NCI-H1092 treated with DMSO at 0.1 percent for 48 hours (cell line): ENCODE results near the gene ABCA1.
A peak's percentile ranks its signal among the peaks of the same experiment; 100 is the strongest.
"Not testable (repeated sequence)": the region's sequence is repeated elsewhere in the genome, so short reads cannot be mapped to it uniquely, and the experiment has no call there.

Experiments
- DNase-seq: peaks from one replicate; lab custom pipeline; 2025; lab: John Stamatoyannopoulos, UW

ABCA1 gene

DNA sequence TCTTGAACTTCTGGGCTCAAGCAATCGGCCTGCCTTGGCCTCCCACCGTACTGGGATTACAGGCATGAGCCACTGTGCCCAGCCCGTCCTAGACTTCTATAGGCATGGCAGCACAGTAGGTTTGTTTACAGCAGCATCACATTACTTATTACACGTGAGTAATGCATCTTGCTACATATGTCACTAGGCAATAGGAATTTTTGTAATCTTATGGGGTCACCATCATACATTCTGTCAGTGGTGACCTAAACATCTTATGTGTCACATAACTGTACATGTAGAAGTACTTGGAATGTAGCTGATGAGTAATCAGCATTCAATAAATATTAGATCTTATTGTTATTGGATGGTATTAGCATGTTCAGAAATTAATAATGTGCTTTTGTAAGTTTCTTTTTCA, 22.9 kb upstream of the ABCA1 start:
- no peak for DNase-seq

- DNase-seq = no peak
These were observed 20.3 kb upstream of the ABCA1 start for GRCh38 chr9:104948277-104948676.

DNA sequence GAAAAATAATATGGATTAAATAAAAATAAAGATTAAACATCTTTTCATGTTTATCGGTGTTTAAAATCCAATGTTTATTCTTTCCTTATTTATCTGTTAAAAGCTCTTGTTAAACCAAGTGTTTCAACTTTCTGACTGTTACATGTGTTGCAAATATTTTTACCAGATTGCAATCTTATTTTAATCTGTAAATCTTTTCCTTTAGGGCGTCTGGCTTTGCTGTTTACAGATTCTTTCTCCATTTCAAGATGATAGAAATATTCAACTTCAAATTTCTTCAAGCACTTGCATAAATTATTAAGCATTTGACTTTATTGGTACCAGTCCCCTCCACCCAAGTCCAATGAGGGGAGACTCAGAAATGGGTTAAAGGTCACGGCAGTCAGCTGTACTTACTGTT, 16.9 kb upstream of the ABCA1 start:
- DNase-seq = no peak

DNA sequence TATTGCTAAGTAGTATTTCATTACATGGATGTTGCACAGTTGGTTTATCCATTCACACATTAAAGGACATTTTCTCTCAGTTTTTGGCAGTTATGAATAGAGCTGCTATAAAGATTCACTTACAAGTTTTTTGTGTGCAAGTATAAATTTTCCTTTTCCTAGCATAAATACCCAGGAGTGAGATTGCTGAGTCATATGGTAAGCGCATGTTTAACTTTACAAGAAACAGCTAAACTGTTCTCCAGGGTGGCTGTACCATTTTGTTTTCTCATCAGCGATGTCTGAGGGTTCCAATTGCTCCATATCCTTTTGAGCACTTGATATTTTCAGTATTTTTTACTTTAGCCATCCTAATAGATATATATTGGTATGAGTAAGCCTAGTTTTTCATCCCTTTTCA, 16.4 kb upstream of the ABCA1 start:
- DNase-seq = no peak

DNA sequence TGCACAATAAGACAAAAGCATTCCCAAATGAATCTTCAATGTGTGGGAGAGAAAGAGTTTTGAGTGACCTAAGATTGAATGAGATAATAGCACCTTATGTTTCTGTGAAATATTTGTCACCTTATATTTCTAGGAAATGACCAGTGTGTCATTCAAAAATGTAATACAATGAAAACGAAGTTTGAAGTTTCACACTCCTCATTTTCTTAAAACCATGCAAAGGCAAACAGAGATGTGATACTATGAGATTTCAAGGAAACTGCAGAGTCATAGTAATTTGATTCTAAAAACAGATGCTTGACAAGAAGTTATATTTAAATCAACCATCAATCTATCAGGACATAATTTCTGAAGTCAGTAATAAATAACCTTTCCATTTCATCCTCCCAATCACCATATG, 13.6 kb upstream of the ABCA1 start:
- no peak for DNase-seq

DNA sequence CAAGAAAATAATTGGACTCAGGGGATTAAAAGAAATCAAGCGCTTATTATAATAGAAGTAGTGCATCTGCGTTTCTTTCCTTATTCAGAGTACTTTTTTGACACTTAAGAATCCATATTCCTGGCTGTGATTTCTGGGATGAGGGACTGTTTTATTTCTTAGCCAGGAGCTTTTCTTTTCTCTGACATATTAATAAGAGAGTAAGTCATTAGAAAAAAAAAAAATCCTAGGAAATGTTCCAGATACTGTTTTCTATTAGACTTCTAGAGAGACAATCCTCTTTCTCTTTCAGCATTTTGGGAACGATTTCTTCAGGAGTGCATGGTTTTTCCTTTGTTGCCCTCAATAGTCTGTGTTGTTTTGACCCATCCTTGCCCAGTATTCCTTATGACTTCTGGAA, 8.3 kb upstream of the ABCA1 start:
- DNase-seq = no peak

DNA sequence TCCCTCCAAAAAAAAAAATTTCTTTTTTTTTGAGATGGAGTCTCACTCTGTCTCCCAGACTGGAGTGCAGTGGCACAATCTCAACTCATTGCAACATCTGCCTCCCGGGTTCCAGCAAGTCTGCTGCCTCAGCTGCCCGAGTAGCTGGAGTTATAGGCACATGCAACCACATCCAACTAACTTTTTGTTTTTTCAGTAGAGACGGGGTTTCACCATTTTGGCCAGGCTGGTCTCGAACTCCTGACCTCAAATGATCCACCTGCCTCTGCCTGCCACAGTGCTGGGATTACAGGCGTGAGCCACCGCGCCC, 7.5 kb upstream of the ABCA1 start:
- not testable (repeated sequence) for DNase-seq

DNA sequence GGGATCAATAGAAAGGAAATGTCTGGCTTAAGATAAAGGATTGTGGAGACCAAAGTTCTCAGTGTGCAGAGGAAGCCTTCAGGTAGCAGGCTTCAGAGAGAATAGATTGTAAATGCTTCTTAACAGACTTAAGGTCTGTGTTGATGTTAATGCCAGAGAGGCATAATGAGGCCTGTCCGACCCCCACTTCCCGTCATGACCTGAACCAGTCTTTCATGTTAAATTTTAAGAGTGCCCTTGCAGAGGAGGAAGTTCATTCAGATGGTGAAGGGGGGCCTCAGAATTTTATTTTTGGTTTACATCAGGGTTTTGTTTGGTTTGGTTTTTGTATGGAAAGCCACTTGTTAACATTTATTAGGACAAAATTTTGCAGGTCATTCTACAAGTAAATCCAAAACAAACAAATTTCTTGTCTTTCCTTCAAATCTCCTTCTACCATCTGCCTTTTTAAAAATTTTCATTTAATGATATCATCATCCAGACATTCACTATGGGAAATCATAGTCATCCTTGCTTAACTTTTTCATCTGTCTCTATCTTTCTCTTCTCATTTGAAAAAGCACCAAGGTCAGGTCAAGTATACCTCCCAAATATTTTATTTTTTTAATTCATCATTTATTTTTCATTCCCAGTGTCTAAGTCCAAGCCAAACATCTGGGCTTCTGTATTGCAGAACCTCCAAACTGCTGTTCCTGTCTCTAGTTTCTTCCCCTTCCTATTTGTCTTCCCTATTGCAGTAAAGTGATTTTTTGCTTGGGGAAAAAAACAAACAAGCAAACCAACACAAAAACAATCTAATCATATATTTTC, 6.9 kb upstream of the ABCA1 start:
- DNase-seq = no peak

GRCh38 chr9:104933091-104933490, 5.1 kb upstream of the ABCA1 start:
- not testable (repeated sequence) for DNase-seq

DNA sequence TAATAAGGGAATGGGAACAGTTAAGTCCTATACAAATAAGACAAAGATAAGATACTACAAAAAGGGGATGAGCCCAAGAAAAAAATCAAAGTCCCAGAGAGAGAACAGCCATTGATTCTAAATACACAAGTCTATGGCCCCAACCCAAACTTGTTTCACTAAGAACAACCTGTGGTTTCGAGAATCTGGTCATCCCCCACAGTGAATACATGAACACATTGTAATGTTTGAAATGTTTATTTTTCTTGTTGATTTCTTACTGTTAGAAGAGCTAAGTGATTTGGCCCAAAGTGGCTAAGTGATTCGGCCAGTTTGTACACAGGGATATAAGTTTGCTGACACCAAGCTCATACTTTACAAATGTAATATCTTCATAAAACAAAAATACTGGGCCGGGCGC, 3.3 kb upstream of the ABCA1 start:
- no peak for DNase-seq

DNA sequence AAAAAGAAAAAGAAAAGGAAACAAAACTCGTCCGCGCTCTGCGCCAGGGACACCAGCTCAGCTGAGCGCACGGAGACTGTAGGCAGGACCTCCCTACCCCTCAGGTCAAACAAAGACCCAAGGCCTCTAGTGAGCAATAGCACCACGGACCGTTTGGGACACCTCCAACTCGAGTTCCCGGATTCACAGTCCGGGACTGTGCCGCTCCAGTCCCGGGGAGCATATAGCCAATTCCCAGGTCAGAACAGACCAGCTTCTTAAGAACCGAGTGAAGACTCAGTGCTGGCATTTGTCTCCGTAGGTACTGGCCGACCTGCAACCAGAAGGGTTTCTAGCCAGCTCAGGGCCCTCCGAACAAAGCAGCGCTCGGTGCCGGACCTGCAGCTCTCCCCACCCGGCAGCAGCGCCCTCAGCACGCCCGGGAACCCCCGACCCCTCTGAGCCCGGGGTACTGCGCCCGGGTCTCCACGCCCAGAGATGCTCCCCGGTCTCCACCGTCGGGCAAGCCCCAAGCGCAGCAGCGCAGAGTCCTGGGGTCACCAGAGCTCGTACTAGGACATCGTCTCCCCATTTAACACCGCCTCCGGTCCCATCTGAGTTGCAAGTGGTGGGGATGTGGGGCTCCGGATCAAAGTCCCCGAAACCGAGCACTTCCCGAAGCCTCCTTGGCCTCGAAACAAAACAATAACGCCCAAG, 591 bp downstream of the ABCA1 start:
- peak; percentile 38 for DNase-seq

- no peak for DNase-seq
These were observed 4.2 kb downstream of the ABCA1 start for GRCh38 chr9:104923740-104924139.

GRCh38 chr9:104923289-104923688, 4.7 kb downstream of the ABCA1 start:
- DNase-seq = no peak

GRCh38 chr9:104922748-104923147, 5.2 kb downstream of the ABCA1 start:
- DNase-seq = not testable (repeated sequence)

DNA sequence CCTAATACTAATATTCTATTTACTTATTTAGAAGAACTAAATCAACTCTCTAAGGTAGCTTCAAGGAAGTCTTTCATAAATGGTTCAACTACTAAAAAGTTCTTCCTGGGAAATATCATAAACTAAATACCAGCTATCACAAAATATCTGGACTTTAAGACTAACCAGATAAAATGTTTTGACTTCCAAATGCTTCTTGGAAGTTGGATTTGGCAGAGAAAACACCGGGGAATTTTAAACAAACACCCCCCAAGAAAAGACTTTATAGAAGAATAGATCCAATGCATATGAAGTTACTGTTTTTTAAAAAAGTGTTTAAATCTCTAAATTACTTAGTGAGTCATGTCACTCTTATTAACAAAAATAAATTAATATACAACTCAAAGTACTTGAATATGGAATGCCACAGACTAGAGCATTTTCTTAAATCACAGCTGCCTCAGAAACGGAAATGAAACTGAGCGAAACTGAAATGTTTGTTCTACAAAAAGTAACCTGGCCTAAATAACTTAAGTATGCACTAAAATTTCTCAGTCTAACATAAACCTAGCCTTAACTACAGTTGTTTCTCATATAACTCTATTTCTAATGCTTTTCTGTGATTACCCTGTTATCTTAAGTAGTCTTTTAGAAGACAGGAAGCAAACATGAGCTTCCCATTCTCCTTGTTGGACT, 6.8 kb downstream of the ABCA1 start:
- no peak for DNase-seq

DNA sequence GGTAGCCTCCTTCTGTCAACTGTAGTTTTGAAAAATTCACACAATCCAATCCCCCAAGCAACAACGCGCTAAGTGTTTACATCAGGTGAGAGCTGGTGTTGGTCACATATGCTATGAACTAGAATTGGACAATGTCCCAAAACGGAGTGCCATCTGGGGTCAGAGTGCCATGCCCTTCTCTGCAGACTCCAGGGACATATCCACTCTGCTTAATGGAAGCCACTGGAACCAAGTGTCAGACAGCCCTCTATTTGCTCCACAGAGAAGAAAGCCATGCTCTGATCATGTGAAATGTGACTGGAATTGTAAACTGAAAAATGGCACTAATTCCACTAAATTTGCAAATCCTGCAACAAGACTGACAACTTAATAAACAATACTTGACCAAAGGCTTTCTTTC, 12.2 kb downstream of the ABCA1 start:
- no peak for DNase-seq

- DNase-seq = no peak
These were observed 12.9 kb downstream of the ABCA1 start for GRCh38 chr9:104915049-104915448.

- DNase-seq = no peak
These were observed 13.5 kb downstream of the ABCA1 start for GRCh38 chr9:104914466-104914865.

- DNase-seq = no peak
These were observed 15.3 kb downstream of the ABCA1 start for GRCh38 chr9:104912606-104913005.

- no peak for DNase-seq
These were observed 16.8 kb downstream of the ABCA1 start for GRCh38 chr9:104911032-104911607.

DNA sequence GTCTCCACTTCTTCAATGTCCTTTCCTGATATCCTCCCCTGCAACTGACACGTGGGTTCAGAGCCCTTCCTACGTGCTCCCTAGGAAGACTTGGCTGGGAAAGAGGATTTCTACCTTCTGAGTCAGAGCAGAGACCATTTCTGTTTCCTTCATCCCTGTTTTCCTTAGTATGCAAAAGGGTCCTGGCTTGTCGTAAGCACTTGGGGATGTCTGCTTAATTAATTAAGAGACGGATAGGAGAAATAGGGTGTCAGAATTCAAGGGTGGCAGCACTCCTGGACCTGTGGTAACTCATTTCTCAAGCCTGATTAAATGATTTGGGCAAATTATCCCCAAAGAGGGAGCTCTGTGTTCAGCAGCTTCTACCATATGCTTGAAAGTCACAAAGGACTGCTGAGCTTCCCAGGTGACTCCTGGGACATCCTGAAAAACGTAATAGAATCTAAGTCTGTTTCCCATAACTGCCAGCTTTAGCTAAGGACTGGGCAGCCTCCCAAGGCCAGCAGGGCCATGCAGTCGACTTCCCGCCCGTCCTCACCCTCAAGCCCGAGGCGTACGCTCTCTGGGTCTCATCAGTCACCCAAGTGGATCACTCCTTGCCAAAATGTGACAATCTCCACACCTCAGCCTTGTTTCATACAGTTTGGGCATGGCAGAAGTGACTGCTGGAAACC, 20.5 kb downstream of the ABCA1 start:
- no peak for DNase-seq
